HepG2 (cell line): Measurements from ENCODE around the gene TCF25. TPM values are rescaled to one million over a fixed set of nuclear protein-coding genes. Genes with fewer than 3 reads are reported as not detected.
A peak's percentile ranks its signal among the peaks of the same experiment; 100 is the strongest.

Source experiments
- BRD4 ChIP-seq: sonication (generic); formaldehyde crosslinking; IDR thresholded peaks from 2 replicates; pipeline ENCODE4 v1.4.0; 2020; ENCODE audit warnings: missing genetic modification reagents
- FIP1L1 ChIP-seq: fragments of 200-400 bp; formaldehyde crosslinking; IDR thresholded peaks from 2 replicates; pipeline ENCODE4 v1.6.1; 2018; ENCODE audit warnings: low read depth, mild to moderate bottlenecking, low read length, moderate library complexity, borderline replicate concordance; ENCODE audit not compliant: insufficient read depth
- GTF3A ChIP-seq: sonication (generic); formaldehyde crosslinking; conservative IDR thresholded peaks from 2 replicates; pipeline ENCODE4 v1.4.0; 2020; ENCODE audit warnings: mild to moderate bottlenecking, missing genetic modification reagents
- HMGA1 ChIP-seq: sonication (generic); formaldehyde crosslinking; conservative IDR thresholded peaks from 2 replicates; pipeline ENCODE4 v1.4.0; 2020; ENCODE audit warnings: missing genetic modification reagents
- KDM2A ChIP-seq: sonication (generic); formaldehyde crosslinking; IDR thresholded peaks from 2 replicates; pipeline ENCODE4 v1.4.0; 2020; ENCODE audit warnings: low read depth, missing genetic modification reagents, borderline replicate concordance
- MED8 ChIP-seq: sonication (generic); formaldehyde crosslinking; IDR thresholded peaks from 2 replicates; pipeline ENCODE4 v1.8.1; 2023; ENCODE audit warnings: mild to moderate bottlenecking, missing genetic modification reagents; ENCODE audit not compliant: insufficient replicate concordance
- PHF5A ChIP-seq: IDR thresholded peaks from one replicate; pipeline ENCODE4 v1.6.1; 2018; ENCODE audit warnings: low read depth, missing genetic modification reagents; ENCODE audit not compliant: unreplicated experiment
- POLR2A ChIP-seq, 2 experiments: IDR thresholded peaks; 2 replicates each; pipeline ENCODE4 v1.6.1; 2011; ENCODE audit warnings: low read depth in 2 of 2, low read length in 2 of 2, mild to moderate bottlenecking in 1 of 2, moderate library complexity in 1 of 2; ENCODE audit not compliant: insufficient read depth in 1 of 2
- SALL2 ChIP-seq: sonication (generic); formaldehyde crosslinking; IDR thresholded peaks from 2 replicates; pipeline ENCODE4 v1.8.1; 2023; ENCODE audit warnings: mild to moderate bottlenecking, missing genetic modification reagents, inconsistent platforms
- SAP130 ChIP-seq: IDR thresholded peaks from 2 replicates; pipeline ENCODE4 v1.6.1; 2016; ENCODE audit warnings: low read depth
- SCMH1 ChIP-seq: sonication (generic); formaldehyde crosslinking; IDR thresholded peaks from 2 replicates; pipeline ENCODE4 v1.9.0; 2021; ENCODE audit warnings: missing genetic modification reagents, mild to moderate bottlenecking, borderline replicate concordance
- YY1 ChIP-seq: IDR thresholded peaks from 2 replicates; pipeline ENCODE4 v1.6.1; 2011; ENCODE audit warnings: low read length, low read depth, moderate library complexity, mild to moderate bottlenecking; ENCODE audit not compliant: insufficient read depth, insufficient replicate concordance
- ZNF296 ChIP-seq: sonication (generic); formaldehyde crosslinking; conservative IDR thresholded peaks from 2 replicates; pipeline ENCODE4 v1.5.0; 2020; ENCODE audit warnings: mild to moderate bottlenecking, missing genetic modification reagents
- ZNF350 ChIP-seq: sonication (generic); formaldehyde crosslinking; IDR thresholded peaks from 2 replicates; pipeline ENCODE4 v1.4.0; 2020; ENCODE audit warnings: mild to moderate bottlenecking, low read depth, missing genetic modification reagents, borderline replicate concordance
- ZNF382 ChIP-seq: sonication (generic); formaldehyde crosslinking; IDR thresholded peaks from 2 replicates; pipeline ENCODE4 v1.5.0; 2020; ENCODE audit warnings: missing genetic modification reagents, mild to moderate bottlenecking, borderline replicate concordance
- ZNF564 ChIP-seq: sonication (generic); formaldehyde crosslinking; IDR thresholded peaks from 2 replicates; pipeline ENCODE4 v1.8.1; 2023; ENCODE audit warnings: mild to moderate bottlenecking, missing genetic modification reagents
- ZNF589 ChIP-seq: sonication (generic); formaldehyde crosslinking; conservative IDR thresholded peaks from 2 replicates; pipeline ENCODE4 v1.8.0; 2022; ENCODE audit warnings: mild to moderate bottlenecking, moderate library complexity, missing genetic modification reagents
- polyA plus RNA-seq, 8 experiments: library from polyadenylated mRNA; depleted of rRNA in 3 of 8; stranded (reverse) in 7 of 8; unstranded in 1 of 8; fragments of >200 nt; fragmentation: Illumina TruSeq in 4 of 8; extraction: Trizol in 4 of 8; gene quantifications; 2 replicates each; pipeline versions ENCODE4 v1.2.1 to v1.2.3, GENCODE V29; 2011 to 2016; ENCODE audit warnings: low read depth in 4 of 8, missing spikeins in 1 of 8, mixed read lengths in 1 of 8; ENCODE audit not compliant: insufficient read depth in 1 of 8
- total RNA-seq, 5 experiments: library from RNA; depleted of rRNA; stranded (reverse); fragments of >200 nt; fragmentation: Illumina TruSeq; extraction: Trizol; gene quantifications; 2 replicates each; pipeline ENCODE4 v1.2.3, GENCODE V29; 2016; ENCODE audit warnings: low read depth in 1 of 5
- TF ChIP-seq, protein P1 (sequence below): sonication (generic); formaldehyde crosslinking; IDR thresholded peaks from 2 replicates; pipeline ENCODE4 v1.4.0; 2020; ENCODE audit warnings: missing genetic modification reagents
- TF ChIP-seq, protein P2 (sequence below): sonication (generic); formaldehyde crosslinking; conservative IDR thresholded peaks from 2 replicates; pipeline ENCODE4 v1.5.0; 2020; ENCODE audit warnings: missing genetic modification reagents
- TF ChIP-seq, protein P3 (sequence below): sonication (generic); formaldehyde crosslinking; IDR thresholded peaks from 2 replicates; pipeline ENCODE4 v1.9.0; 2021; ENCODE audit warnings: missing genetic modification reagents, mild to moderate bottlenecking, borderline replicate concordance
- TF ChIP-seq, protein P4 (sequence below): sonication (generic); formaldehyde crosslinking; IDR thresholded peaks from 2 replicates; pipeline ENCODE4 v1.5.0; 2020; ENCODE audit warnings: mild to moderate bottlenecking, missing genetic modification reagents

Gene TCF25
- total and polyA plus RNA-seq, 2 of the 13 experiments (the other 11 are each of a cell fraction or from before 2014, with no cell fraction given), result 138 to 206 TPM

DNA sequence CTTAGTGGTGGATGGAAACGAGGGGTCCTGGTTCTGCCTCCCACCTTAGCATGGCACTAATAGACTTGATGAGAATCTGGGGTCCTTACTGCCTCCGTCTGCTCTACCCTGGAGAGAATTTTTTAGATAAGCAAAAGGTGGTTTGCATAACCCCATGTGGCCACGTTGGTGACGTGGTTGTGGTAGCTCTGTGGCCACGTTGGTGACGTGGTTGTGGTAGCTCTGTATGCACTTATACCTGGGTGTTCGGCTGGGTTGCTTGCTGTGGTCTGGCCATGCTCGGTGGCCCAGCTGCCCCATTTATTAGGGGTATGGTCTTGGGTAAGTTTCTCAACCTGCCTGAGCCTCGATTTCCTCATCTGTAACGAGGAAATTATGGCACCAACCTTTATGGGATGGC lies 32.1 kb upstream of the TCF25 start (continued):
- TF ChIP-seq ZNF564 (CRISPR knock-in tag), result no peak
- no peak for TF ChIP-seq SALL2 (CRISPR knock-in tag)
- no peak for TF ChIP-seq ZNF589
- no peak for TF ChIP-seq BRD4 (CRISPR knock-in tag)
- TF ChIP-seq ZNF296 (CRISPR knock-in tag), result no peak
- no peak for TF ChIP-seq GTF3A (CRISPR knock-in tag)
- no peak for TF ChIP-seq PHF5A (CRISPR knock-in tag)
- TF ChIP-seq MED8, result no peak
- no peak for TF ChIP-seq ZNF350 (CRISPR knock-in tag)
- TF ChIP-seq SCMH1 (CRISPR knock-in tag), result no peak
- TF ChIP-seq, protein P1, sequence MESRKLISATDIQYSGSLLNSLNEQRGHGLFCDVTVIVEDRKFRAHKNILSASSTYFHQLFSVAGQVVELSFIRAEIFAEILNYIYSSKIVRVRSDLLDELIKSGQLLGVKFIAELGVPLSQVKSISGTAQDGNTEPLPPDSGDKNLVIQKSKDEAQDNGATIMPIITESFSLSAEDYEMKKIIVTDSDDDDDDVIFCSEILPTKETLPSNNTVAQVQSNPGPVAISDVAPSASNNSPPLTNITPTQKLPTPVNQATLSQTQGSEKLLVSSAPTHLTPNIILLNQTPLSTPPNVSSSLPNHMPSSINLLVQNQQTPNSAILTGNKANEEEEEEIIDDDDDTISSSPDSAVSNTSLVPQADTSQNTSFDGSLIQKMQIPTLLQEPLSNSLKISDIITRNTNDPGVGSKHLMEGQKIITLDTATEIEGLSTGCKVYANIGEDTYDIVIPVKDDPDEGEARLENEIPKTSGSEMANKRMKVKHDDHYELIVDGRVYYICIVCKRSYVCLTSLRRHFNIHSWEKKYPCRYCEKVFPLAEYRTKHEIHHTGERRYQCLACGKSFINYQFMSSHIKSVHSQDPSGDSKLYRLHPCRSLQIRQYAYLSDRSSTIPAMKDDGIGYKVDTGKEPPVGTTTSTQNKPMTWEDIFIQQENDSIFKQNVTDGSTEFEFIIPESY (CRISPR knock-in tag), result no peak
- TF ChIP-seq, protein P2, sequence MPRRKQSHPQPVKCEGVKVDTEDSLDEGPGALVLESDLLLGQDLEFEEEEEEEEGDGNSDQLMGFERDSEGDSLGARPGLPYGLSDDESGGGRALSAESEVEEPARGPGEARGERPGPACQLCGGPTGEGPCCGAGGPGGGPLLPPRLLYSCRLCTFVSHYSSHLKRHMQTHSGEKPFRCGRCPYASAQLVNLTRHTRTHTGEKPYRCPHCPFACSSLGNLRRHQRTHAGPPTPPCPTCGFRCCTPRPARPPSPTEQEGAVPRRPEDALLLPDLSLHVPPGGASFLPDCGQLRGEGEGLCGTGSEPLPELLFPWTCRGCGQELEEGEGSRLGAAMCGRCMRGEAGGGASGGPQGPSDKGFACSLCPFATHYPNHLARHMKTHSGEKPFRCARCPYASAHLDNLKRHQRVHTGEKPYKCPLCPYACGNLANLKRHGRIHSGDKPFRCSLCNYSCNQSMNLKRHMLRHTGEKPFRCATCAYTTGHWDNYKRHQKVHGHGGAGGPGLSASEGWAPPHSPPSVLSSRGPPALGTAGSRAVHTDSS, result no peak
- TF ChIP-seq SAP130 (CRISPR knock-in tag), result no peak
- no peak for TF ChIP-seq ZNF382
- TF ChIP-seq POLR2A (IDR thresholded peaks at IDR 0.05; ENCODE audit: insufficient read depth in 1 of 2, low read depth in 2 of 2, low read length in 2 of 2), result peak in 1 of 2 experiments; percentile 29; a peak in 1 of 4 replicates
- TF ChIP-seq, protein P3, sequence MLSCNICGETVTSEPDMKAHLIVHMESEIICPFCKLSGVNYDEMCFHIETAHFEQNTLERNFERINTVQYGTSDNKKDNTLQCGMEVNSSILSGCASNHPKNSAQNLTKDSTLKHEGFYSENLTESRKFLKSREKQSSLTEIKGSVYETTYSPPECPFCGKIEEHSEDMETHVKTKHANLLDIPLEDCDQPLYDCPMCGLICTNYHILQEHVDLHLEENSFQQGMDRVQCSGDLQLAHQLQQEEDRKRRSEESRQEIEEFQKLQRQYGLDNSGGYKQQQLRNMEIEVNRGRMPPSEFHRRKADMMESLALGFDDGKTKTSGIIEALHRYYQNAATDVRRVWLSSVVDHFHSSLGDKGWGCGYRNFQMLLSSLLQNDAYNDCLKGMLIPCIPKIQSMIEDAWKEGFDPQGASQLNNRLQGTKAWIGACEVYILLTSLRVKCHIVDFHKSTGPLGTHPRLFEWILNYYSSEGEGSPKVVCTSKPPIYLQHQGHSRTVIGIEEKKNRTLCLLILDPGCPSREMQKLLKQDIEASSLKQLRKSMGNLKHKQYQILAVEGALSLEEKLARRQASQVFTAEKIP (CRISPR knock-in tag), result no peak
- no peak for TF ChIP-seq FIP1L1
- no peak for TF ChIP-seq KDM2A
- TF ChIP-seq, protein P4, sequence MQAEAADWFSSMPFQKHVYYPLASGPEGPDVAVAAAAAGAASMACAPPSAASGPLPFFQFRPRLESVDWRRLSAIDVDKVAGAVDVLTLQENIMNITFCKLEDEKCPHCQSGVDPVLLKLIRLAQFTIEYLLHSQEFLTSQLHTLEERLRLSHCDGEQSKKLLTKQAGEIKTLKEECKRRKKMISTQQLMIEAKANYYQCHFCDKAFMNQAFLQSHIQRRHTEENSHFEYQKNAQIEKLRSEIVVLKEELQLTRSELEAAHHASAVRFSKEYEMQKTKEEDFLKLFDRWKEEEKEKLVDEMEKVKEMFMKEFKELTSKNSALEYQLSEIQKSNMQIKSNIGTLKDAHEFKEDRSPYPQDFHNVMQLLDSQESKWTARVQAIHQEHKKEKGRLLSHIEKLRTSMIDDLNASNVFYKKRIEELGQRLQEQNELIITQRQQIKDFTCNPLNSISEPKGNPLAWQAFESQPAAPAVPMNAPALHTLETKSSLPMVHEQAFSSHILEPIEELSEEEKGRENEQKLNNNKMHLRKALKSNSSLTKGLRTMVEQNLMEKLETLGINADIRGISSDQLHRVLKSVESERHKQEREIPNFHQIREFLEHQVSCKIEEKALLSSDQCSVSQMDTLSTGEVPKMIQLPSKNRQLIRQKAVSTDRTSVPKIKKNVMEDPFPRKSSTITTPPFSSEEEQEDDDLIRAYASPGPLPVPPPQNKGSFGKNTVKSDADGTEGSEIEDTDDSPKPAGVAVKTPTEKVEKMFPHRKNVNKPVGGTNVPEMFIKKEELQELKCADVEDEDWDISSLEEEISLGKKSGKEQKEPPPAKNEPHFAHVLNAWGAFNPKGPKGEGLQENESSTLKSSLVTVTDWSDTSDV (CRISPR knock-in tag), result no peak
- no peak for TF ChIP-seq YY1
- no peak for TF ChIP-seq HMGA1 (CRISPR knock-in tag)
